Islet of Langerhans (tissue), 1 donor: ENCODE measurements around the gene HOXB2.
"Not testable (repeated sequence)": the region's sequence is repeated elsewhere in the genome, so short reads cannot be mapped to it uniquely, and the experiment has no call there.

ENCODE experiments used
- FAIRE-seq: peaks from one replicate; lab custom pipeline; 2011; peaks lifted over from hg19 to GRCh38; lab: Jason Lieb, UNC

HOXB2 gene

GRCh38 chr17:48514477-48514876, 30.4 kb downstream of the HOXB2 start:
- no peak for FAIRE-seq

- FAIRE-seq = no peak
Observed at GRCh38 chr17:48513666-48514455, 31.0 kb downstream of the HOXB2 start.

GRCh38 chr17:48513097-48513496, 31.8 kb downstream of the HOXB2 start:
- no peak for FAIRE-seq

GRCh38 chr17:48510761-48511604, 33.9 kb downstream of the HOXB2 start:
- FAIRE-seq = no peak

GRCh38 chr17:48510381-48510760, 34.5 kb downstream of the HOXB2 start:
- FAIRE-seq = no peak

- not testable (repeated sequence) for FAIRE-seq
Observed at GRCh38 chr17:48509708-48510107, 35.2 kb downstream of the HOXB2 start.

GRCh38 chr17:48506246-48506645, 38.7 kb downstream of the HOXB2 start:
- FAIRE-seq = no peak

GRCh38 chr17:48505788-48506187, 39.1 kb downstream of the HOXB2 start:
- no peak for FAIRE-seq

GRCh38 chr17:48504953-48505352, 40.0 kb downstream of the HOXB2 start:
- FAIRE-seq = no peak

GRCh38 chr17:48503747-48504146, 41.2 kb downstream of the HOXB2 start:
- no peak for FAIRE-seq

GRCh38 chr17:48502901-48503300, 42.0 kb downstream of the HOXB2 start:
- no peak for FAIRE-seq

GRCh38 chr17:48502312-48502711, 42.6 kb downstream of the HOXB2 start:
- FAIRE-seq = no peak

- FAIRE-seq = no peak
Observed at GRCh38 chr17:48500435-48501426, 44.2 kb downstream of the HOXB2 start.

GRCh38 chr17:48499735-48500434, 45.0 kb downstream of the HOXB2 start:
- no peak for FAIRE-seq

GRCh38 chr17:48499248-48499647, 45.7 kb downstream of the HOXB2 start:
- FAIRE-seq = no peak

GRCh38 chr17:48498164-48498850, 46.6 kb downstream of the HOXB2 start:
- FAIRE-seq = no peak

- no peak for FAIRE-seq
Observed at GRCh38 chr17:48497103-48497502, 47.8 kb downstream of the HOXB2 start.

- FAIRE-seq = no peak
Observed at GRCh38 chr17:48494335-48494734, 50.6 kb downstream of the HOXB2 start.
